MM.1S (cell line): Measurements from ENCODE around the gene MDH1.

Experiments
- EZH2 ChIP-seq: fragments of 300-600 bp; sonication (generic); optimal IDR thresholded peaks from 2 replicates; pipeline ENCODE3; 2017; ENCODE audit warnings: low read depth, mild to moderate bottlenecking, antibody characterized with exemption, low read length, mixed read lengths
- EZH2phosphoT487 ChIP-seq: fragments of 300-600 bp; sonication (generic); IDR thresholded peaks from 2 replicates; pipeline ENCODE4 v1.6.1; 2018; ENCODE audit warnings: antibody characterized with exemption, low read length
- TF ChIP-seq, protein P1 (sequence below): fragments of 300-600 bp; sonication (generic); IDR thresholded peaks from 2 replicates; pipeline ENCODE4 v1.5.1; 2016; ENCODE audit warnings: antibody characterized with exemption, low read length, mixed read lengths

- TF ChIP-seq, protein P1, sequence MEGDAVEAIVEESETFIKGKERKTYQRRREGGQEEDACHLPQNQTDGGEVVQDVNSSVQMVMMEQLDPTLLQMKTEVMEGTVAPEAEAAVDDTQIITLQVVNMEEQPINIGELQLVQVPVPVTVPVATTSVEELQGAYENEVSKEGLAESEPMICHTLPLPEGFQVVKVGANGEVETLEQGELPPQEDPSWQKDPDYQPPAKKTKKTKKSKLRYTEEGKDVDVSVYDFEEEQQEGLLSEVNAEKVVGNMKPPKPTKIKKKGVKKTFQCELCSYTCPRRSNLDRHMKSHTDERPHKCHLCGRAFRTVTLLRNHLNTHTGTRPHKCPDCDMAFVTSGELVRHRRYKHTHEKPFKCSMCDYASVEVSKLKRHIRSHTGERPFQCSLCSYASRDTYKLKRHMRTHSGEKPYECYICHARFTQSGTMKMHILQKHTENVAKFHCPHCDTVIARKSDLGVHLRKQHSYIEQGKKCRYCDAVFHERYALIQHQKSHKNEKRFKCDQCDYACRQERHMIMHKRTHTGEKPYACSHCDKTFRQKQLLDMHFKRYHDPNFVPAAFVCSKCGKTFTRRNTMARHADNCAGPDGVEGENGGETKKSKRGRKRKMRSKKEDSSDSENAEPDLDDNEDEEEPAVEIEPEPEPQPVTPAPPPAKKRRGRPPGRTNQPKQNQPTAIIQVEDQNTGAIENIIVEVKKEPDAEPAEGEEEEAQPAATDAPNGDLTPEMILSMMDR: no peak
- no peak for TF ChIP-seq EZH2
- TF ChIP-seq EZH2phosphoT487: no peak
Observed at GRCh38 chr2:63613391-63613901, 24.7 kb downstream of the MDH1 start.
